OCI-LY7 (cell line): Measurements from ENCODE around the gene ISLR2.

ENCODE experiments used
- EZH2phosphoT487 ChIP-seq: fragments of 200-600 bp; sonication (generic); IDR thresholded peaks from 2 replicates; pipeline ENCODE4 v1.6.1; 2018; ENCODE audit warnings: low read depth, borderline replicate concordance, mild to moderate bottlenecking, mixed run types, antibody characterized with exemption, low read length, moderate library complexity, mixed read lengths
- TF ChIP-seq, protein P1 (sequence below): fragments of 200-600 bp; sonication (generic); conservative IDR thresholded peaks from 2 replicates; pipeline ENCODE4 v1.5.1; 2014; ENCODE audit warnings: mild to moderate bottlenecking, antibody characterized with exemption, low read length, moderate library complexity, mixed read lengths

DNA sequence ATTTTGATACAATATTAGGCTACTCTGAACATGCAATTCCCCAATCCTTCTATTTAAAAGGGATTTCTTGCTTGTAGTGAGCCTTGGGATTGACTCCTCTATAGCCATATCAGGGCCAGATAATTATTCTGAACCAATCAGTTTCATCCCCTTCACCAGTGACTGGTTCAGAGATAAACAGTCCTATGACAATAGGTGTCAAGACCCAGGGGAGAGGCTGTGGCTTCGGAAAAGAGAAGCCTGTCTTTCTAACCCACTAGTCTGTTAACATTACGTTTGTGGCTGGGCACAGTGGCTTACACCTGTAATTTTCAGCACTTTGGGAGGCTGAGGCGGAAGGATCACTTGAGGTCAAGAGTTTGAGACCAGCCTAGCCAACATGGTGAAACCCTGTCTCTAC is 6.2 kb upstream of the ISLR2 start:
- TF ChIP-seq, protein P1, sequence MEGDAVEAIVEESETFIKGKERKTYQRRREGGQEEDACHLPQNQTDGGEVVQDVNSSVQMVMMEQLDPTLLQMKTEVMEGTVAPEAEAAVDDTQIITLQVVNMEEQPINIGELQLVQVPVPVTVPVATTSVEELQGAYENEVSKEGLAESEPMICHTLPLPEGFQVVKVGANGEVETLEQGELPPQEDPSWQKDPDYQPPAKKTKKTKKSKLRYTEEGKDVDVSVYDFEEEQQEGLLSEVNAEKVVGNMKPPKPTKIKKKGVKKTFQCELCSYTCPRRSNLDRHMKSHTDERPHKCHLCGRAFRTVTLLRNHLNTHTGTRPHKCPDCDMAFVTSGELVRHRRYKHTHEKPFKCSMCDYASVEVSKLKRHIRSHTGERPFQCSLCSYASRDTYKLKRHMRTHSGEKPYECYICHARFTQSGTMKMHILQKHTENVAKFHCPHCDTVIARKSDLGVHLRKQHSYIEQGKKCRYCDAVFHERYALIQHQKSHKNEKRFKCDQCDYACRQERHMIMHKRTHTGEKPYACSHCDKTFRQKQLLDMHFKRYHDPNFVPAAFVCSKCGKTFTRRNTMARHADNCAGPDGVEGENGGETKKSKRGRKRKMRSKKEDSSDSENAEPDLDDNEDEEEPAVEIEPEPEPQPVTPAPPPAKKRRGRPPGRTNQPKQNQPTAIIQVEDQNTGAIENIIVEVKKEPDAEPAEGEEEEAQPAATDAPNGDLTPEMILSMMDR: no peak
- TF ChIP-seq EZH2phosphoT487: no peak
